HCT116 (cell line): Measurements from ENCODE around the gene SLC9C2. TPM values are rescaled to one million over a fixed set of nuclear protein-coding genes. Genes with fewer than 3 reads are reported as not detected.

Experiments used
- ATAC-seq: fragments of 200-7000 bp; cut with Tn5 transposase; 2 replicates; pipeline ENCODE4 v1.9.1; 2020; ENCODE audit warnings: mild to moderate bottlenecking, moderate library complexity
- BruUV-seq: library from RNA; stranded (reverse); fragments of 400-500 nt; replicated peaks from 2 replicates; lab custom pipeline; 2021; lab: Mats Ljungman, UMichigan
- CTCF ChIA-PET: fragments of 300-600 bp; sonication (Branson Sonifier 250); formaldehyde crosslinking; loops from one replicate; lab custom pipeline; 2021; ENCODE audit warnings: antibody characterized with exemption; lab: Charles Lee
- POLR2A ChIA-PET: fragments of 300-600, 350-600 bp; sonication (Branson Sonifier 250); formaldehyde crosslinking; loops from one replicate; lab custom pipeline; 2021; ENCODE audit warnings: antibody characterized with exemption; lab: Charles Lee
- RAD21 ChIA-PET, 2 experiments: fragments of 300-600 bp; sonication (Branson Sonifier 250); formaldehyde crosslinking; loops; one replicate each; lab custom pipeline; 2023; ENCODE audit warnings: low total read pairs in 2 of 2; ENCODE audit not compliant: uncharacterized antibody in 2 of 2, unreplicated experiment in 2 of 2, low non-redundant PET in 1 of 2; lab: Charles Lee
- DNase-seq: peaks from one replicate; pipeline ENCODE4 v3.0.0-alpha.2; 2010; ENCODE audit warnings: low read depth, low spot score
- H2AFZ ChIP-seq: fragments of 200-600 bp; shearing (Covaris generic), sonication (generic); 2 replicates; pipeline ENCODE4 v1.6.1; 2017; ENCODE audit warnings: low read depth, mixed run types, mixed read lengths, antibody characterized with exemption, low read length; ENCODE audit not compliant: poor library complexity, severe bottlenecking
- H3K27ac ChIP-seq: 2 replicates; pipeline ENCODE4 v1.5.1; 2012; ENCODE audit warnings: low read depth, low read length
- H3K27me3 ChIP-seq: fragments of 200-600 bp; sonication (generic); 2 replicates; pipeline ENCODE4 v1.6.1; 2016; ENCODE audit warnings: mixed run types, low read length, mixed read lengths; ENCODE audit not compliant: insufficient read depth
- H3K36me3 ChIP-seq, 2 experiments: fragments of 200-500 bp in 1 of 2; fragments of 200-600 bp in 1 of 2; sonication (Bioruptor generic) in 1 of 2; sonication (generic) in 1 of 2; 2 replicates each; pipeline versions ENCODE4 v1.5.1 to v1.6.1; 2014 to 2016; ENCODE audit warnings: low read length in 2 of 2, inconsistent platforms in 1 of 2, mixed read lengths in 1 of 2, mixed run types in 1 of 2; ENCODE audit not compliant: insufficient read depth in 2 of 2, control insufficient read depth in 1 of 2
- H3K4me1 ChIP-seq, 2 experiments: fragments of 200-600 bp in 1 of 2; sonication (generic) in 1 of 2; 2 replicates each; pipeline versions ENCODE4 v1.5.1 to v1.6.1; 2012 to 2017; ENCODE audit warnings: low read length in 2 of 2, inconsistent platforms in 1 of 2, mild to moderate bottlenecking in 1 of 2, mixed read lengths in 1 of 2, mixed run types in 1 of 2, moderate library complexity in 1 of 2; ENCODE audit not compliant: insufficient read depth in 2 of 2, control insufficient read depth in 1 of 2
- H3K4me2 ChIP-seq: fragments of 200-600 bp; sonication (generic); 2 replicates; pipeline ENCODE4 v1.6.1; 2017; ENCODE audit warnings: mixed run types, low read length, mixed read lengths
- H3K4me3 ChIP-seq, 2 experiments: fragments of 200-600 bp in 1 of 2; sonication (generic) in 1 of 2; replicated peaks in 1 of 2; 2 replicates each; pipeline ENCODE4 v1.5.1; 2011 to 2016; ENCODE audit warnings: low read length in 2 of 2, control low read depth in 1 of 2, low read depth in 1 of 2, mild to moderate bottlenecking in 1 of 2, mixed read lengths in 1 of 2, mixed run types in 1 of 2
- H3K79me2 ChIP-seq: fragments of 200-600 bp; sonication (generic); 2 replicates; pipeline ENCODE4 v1.6.1; 2017; ENCODE audit warnings: mild to moderate bottlenecking, mixed run types, low read length, moderate library complexity, mixed read lengths; ENCODE audit not compliant: insufficient read depth
- H3K9ac ChIP-seq: fragments of 200-600 bp; sonication (generic); 2 replicates; pipeline ENCODE4 v1.6.1; 2016; ENCODE audit warnings: low read length, mixed read lengths
- H3K9me2 ChIP-seq: fragments of 200-600 bp; sonication (generic), shearing (Covaris generic); 2 replicates; pipeline ENCODE4 v1.6.1; 2017; ENCODE audit warnings: mixed run types, mild to moderate bottlenecking, moderate library complexity; ENCODE audit not compliant: insufficient read depth
- H3K9me3 ChIP-seq, 2 experiments: fragments of 200-500 bp in 1 of 2; fragments of 200-600 bp in 1 of 2; sonication (Bioruptor generic) in 1 of 2; sonication (generic) in 1 of 2; 2 replicates each; pipeline ENCODE4 v1.6.1; 2014 to 2017; ENCODE audit warnings: low read length in 2 of 2, mixed read lengths in 2 of 2, inconsistent platforms in 1 of 2, low read depth in 1 of 2, mild to moderate bottlenecking in 1 of 2, mixed run types in 1 of 2, moderate library complexity in 1 of 2; ENCODE audit not compliant: control insufficient read depth in 1 of 2, insufficient read depth in 1 of 2
- H4K20me1 ChIP-seq: fragments of 200-600 bp; sonication (generic), shearing (Covaris generic); 2 replicates; pipeline ENCODE4 v1.6.1; 2017; ENCODE audit warnings: mixed run types, mild to moderate bottlenecking, moderate library complexity; ENCODE audit not compliant: insufficient read depth
- EZH2phosphoT487 ChIP-seq: fragments of 200-600 bp; IDR thresholded peaks from 2 replicates; pipeline ENCODE4 v1.6.1; 2018; ENCODE audit warnings: antibody characterized with exemption, borderline replicate concordance
- TCF7L2 ChIP-seq: IDR thresholded peaks from 2 replicates; pipeline ENCODE4 v1.7.0; 2011; ENCODE audit warnings: borderline replicate concordance, inconsistent platforms; ENCODE audit not compliant: insufficient read depth, insufficient read length; ENCODE audit errors: extremely low read depth
- intact Hi-C: fragments of 100-400 bp; cut with micrococcal nuclease; formaldehyde crosslinking; loops from 2 replicates; pipeline ENCODE4 v1.10.0; 2022
- total RNA-seq: library from RNA; stranded (reverse); gene quantifications from one replicate; pipeline ENCODE4 v1.2.1, GENCODE V29; 2021; ENCODE audit not compliant: unreplicated experiment
- TF ChIP-seq, protein P1 (sequence below): IDR thresholded peaks from 2 replicates; pipeline ENCODE4 v1.6.1; 2011; ENCODE audit warnings: mild to moderate bottlenecking, low read length, moderate library complexity; ENCODE audit not compliant: insufficient replicate concordance; ENCODE audit errors: extremely low read depth
- TF ChIP-seq, protein P2 (sequence below): IDR thresholded peaks from 2 replicates; pipeline ENCODE4 v1.6.1; 2012

SLC9C2 gene
- total RNA-seq, 1 experiment from 2014 or later: not detected

DNA sequence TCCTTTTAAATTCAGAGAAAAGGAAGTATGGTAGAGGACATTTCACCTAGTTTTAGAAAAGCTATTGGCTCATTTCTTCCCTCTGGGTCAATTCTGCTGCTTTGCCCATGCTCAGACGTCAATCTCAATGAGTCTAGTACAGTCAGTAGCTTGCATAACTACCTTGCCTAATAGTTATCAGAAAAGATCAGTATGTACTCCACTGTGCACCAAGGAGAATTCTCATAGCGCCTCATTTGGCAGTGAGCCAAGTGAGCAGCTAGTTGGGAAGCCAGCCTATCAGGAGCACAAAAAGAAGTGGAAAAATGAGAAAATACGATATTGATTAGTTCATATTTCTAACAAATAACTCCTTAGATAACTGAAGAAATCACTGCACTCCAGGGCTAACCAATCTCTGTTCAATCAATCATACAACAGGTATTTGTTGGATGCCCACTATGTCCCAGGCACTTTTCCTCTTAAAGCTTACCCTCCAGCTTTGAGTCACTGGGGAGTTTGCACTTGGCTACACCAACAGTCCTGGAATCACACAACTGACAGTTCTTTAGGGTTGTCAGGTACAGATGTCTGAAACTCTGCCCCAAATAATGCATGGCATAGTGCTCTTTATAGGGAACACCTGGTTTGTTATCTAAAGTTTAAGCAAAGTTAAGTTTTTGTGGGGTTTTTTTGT is 75.6 kb downstream of the SLC9C2 start (continued):
- TF ChIP-seq, protein P1, sequence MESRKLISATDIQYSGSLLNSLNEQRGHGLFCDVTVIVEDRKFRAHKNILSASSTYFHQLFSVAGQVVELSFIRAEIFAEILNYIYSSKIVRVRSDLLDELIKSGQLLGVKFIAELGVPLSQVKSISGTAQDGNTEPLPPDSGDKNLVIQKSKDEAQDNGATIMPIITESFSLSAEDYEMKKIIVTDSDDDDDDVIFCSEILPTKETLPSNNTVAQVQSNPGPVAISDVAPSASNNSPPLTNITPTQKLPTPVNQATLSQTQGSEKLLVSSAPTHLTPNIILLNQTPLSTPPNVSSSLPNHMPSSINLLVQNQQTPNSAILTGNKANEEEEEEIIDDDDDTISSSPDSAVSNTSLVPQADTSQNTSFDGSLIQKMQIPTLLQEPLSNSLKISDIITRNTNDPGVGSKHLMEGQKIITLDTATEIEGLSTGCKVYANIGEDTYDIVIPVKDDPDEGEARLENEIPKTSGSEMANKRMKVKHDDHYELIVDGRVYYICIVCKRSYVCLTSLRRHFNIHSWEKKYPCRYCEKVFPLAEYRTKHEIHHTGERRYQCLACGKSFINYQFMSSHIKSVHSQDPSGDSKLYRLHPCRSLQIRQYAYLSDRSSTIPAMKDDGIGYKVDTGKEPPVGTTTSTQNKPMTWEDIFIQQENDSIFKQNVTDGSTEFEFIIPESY: no peak
- TF ChIP-seq EZH2phosphoT487: no peak

DNA sequence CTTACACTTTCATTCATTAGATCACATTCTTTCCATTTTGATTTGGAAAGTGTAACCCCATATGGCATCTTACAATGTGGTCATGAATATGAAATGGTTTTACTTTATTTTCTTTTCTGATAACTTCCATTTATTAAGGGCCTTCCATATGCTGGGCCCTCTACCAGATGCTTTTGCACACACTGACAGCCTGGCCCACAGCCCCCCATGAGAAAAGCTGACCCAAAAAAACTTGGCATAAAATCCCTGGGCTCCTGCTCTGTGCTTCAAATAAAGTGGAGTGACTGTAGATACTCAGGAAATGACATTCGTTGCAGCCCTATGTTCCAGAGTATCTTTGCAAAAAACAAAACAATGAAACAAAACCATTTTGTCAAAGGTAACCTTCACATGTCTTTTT is 76.9 kb downstream of the SLC9C2 start:
- no peak for DNase-seq
- H3K27me3 ChIP-seq: no peaks in the 10 kb centered on the region
- H3K27ac ChIP-seq: no peak overlapping the region
- CTCF ChIA-PET: no interaction called here
- H3K9ac ChIP-seq: no peak overlapping the region
- RAD21 ChIA-PET: no interaction called here
- no TSS peak for BruUV-seq
- intact Hi-C loops: no loop called here
- H4K20me1 ChIP-seq: no peaks in the 10 kb centered on the region
- H3K79me2 ChIP-seq: no peaks in the 10 kb centered on the region
- TF ChIP-seq TCF7L2: no peak
- TF ChIP-seq, protein P1: no peak
- TF ChIP-seq, protein P2, sequence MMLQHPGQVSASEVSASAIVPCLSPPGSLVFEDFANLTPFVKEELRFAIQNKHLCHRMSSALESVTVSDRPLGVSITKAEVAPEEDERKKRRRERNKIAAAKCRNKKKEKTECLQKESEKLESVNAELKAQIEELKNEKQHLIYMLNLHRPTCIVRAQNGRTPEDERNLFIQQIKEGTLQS: no peak
- POLR2A ChIA-PET: no interaction called here
- H3K36me3 ChIP-seq: no peaks in the 10 kb centered on the region
- no peak for ATAC-seq
- no peak overlapping the region for H2AFZ ChIP-seq
- H3K4me2 ChIP-seq: no peak overlapping the region
- H3K9me2 ChIP-seq: no peaks in the 10 kb centered on the region
- no peak overlapping the region for H3K4me3 ChIP-seq
- H3K9me3 ChIP-seq: no peaks in the 10 kb centered on the region
- H3K4me1 ChIP-seq: no peaks in the 10 kb centered on the region
